Measurements from ENCODE around the gene DRGX. TPM values are rescaled to one million over a fixed set of nuclear protein-coding genes. Genes with fewer than 3 reads are reported as not detected.

The DRGX gene
- total and polyA plus RNA-seq, 2 donors (not counting 3 experiments of a cell fraction or from before 2014, with no cell fraction given): not detected

DNA sequence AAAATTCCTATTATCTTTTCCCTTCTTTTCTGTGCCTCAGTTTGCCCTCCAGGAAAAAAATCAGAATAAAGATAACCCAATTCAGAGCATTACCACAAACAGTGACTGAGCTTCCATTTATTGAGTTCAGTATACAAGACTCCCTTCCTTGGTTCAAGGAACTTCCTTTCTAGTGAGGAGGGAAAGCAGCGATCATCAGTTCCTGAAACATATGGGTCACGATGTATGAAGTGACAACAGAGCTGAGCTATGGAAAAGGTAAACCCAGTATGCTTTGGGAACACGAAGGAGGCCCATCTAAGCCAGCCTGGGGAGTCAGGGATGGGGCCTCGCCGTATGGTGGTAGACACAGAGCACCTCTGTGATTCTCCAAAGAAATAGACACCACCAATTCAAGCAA lies 81.1 kb downstream of the DRGX start:
- H3K27me3 ChIP-seq (ENCODE audit: control insufficient read depth in 2 of 2, insufficient read depth in 2 of 2, low read length in 2 of 2): no peaks in the 10 kb centered on the region
- intact Hi-C loops (cut with micrococcal nuclease): no loop called here
- dilution Hi-C loops (cut with MboI; ENCODE audit: extremely low pct_ligation_motif_present, low sequenced_read_pairs): no loop called here
- no peaks in the 10 kb centered on the region for H3K36me3 ChIP-seq (ENCODE audit: control insufficient read depth in 2 of 2, extremely low read depth in 1 of 2, insufficient read depth in 2 of 2, low read length in 2 of 2)
- FAIRE-seq (no peak), DNase-seq (ENCODE audit: low read depth, low spot score) (no peak)
- no peak overlapping the region for H3K27ac ChIP-seq (ENCODE audit: insufficient read depth, low read depth, low read length)
- no peaks in the 10 kb centered on the region for H3K9me3 ChIP-seq (replicated peaks; ENCODE audit: control insufficient read depth, insufficient read depth, low read length)
- no peak overlapping the region for H2AFZ ChIP-seq (ENCODE audit: low read depth, low read length)
- no TSS peak for BruUV-seq (replicated peaks)
- H3K9me1 ChIP-seq (replicated peaks; ENCODE audit: control insufficient read depth, extremely low read depth, insufficient read depth, low read length): no peaks in the 10 kb centered on the region
- ChIA-PET CTCF (interaction anchor here (0.9 kb wide), 1 partner anchor 9 kb away, joined by 5 read pairs; no protein-coding TSS in a partner anchor), POLR2A (no interaction called here)
- TF ChIP-seq JUN (IDR thresholded peaks at IDR 0.05; ENCODE audit: borderline replicate concordance, insufficient read depth, insufficient read length, low read depth): no peak
- no peak for TF ChIP-seq GATA2 (IDR thresholded peaks at IDR 0.05; ENCODE audit: insufficient read depth, insufficient read length, low read depth, low read length)
- no peak for TF ChIP-seq EZH2 (IDR thresholded peaks at IDR 0.05; ENCODE audit: borderline replicate concordance, low read depth, low read length, severe bottlenecking)
- H4K20me1 ChIP-seq (replicated peaks; ENCODE audit: control insufficient read depth, extremely low read depth, insufficient read depth, low read length): no peaks in the 10 kb centered on the region
- no peaks in the 10 kb centered on the region for H3K4me1 ChIP-seq (ENCODE audit: control insufficient read depth, extremely low read depth, insufficient read depth, low read length)
- H3K4me3 ChIP-seq (replicated peaks in 1 of 3; ENCODE audit: insufficient read depth in 1 of 3, low read depth in 1 of 3, low read length in 3 of 3): no peak overlapping the region
- no peaks in the 10 kb centered on the region for H3K79me2 ChIP-seq (ENCODE audit: control insufficient read depth, insufficient read depth, low read length)
- H3K9ac ChIP-seq (replicated peaks; ENCODE audit: extremely low read depth, insufficient read depth, low read length): no peak overlapping the region
- no peak overlapping the region for H3K4me2 ChIP-seq (ENCODE audit: insufficient read depth, low read length)

Other genes starting within 250 kb of the DRGX start
- 2.1 and 3.7 TPM in 2 replicates for gene TMEM273, start 207.7 kb downstream of the DRGX start, total RNA-seq
- gene TMEM273, start 207.7 kb downstream of the DRGX start, polyA plus RNA-seq: 1.9 and 2.9 TPM in 2 replicates
- not detected in 2 replicates for gene C10orf71, start 96.9 kb downstream of the DRGX start, total RNA-seq
- not detected in 2 replicates for gene C10orf71, start 96.9 kb downstream of the DRGX start, polyA plus RNA-seq
- 39.6 and 59.6 TPM in 2 replicates for gene ERCC6, start 143.0 kb upstream of the DRGX start, total RNA-seq
- gene ERCC6, start 143.0 kb upstream of the DRGX start, polyA plus RNA-seq: 15.3 and 15.9 TPM in 2 replicates
- gene SLC18A3, start 214.2 kb upstream of the DRGX start, total RNA-seq: not detected in 2 replicates
- gene SLC18A3, start 214.2 kb upstream of the DRGX start, polyA plus RNA-seq: 0.03 TPM in 1 of 2 replicates, not detected in the other
- gene CHAT, start 217.9 kb upstream of the DRGX start, total RNA-seq: not detected in 2 replicates
- not detected in 2 replicates for gene CHAT, start 217.9 kb upstream of the DRGX start, polyA plus RNA-seq

Data from endothelial cell of umbilical vein (primary cell).